GM12864 (cell line): ENCODE results near the gene GRID1.

ENCODE experiments used
- DNase-seq: peaks from one replicate; pipeline ENCODE4 v3.0.0-alpha.2; 2011; ENCODE audit warnings: low read depth
- H3K4me3 ChIP-seq: 2 replicates; pipeline ENCODE4 v1.5.1; 2011; ENCODE audit warnings: mild to moderate bottlenecking, low read depth, low read length, control low read depth
- CTCF ChIP-seq: IDR thresholded peaks from 2 replicates; pipeline ENCODE4 v1.5.1; 2011; ENCODE audit warnings: low read depth, mild to moderate bottlenecking, moderate library complexity, low read length, control low read depth, inconsistent platforms; ENCODE audit errors: missing control alignments

GRID1 gene

DNA sequence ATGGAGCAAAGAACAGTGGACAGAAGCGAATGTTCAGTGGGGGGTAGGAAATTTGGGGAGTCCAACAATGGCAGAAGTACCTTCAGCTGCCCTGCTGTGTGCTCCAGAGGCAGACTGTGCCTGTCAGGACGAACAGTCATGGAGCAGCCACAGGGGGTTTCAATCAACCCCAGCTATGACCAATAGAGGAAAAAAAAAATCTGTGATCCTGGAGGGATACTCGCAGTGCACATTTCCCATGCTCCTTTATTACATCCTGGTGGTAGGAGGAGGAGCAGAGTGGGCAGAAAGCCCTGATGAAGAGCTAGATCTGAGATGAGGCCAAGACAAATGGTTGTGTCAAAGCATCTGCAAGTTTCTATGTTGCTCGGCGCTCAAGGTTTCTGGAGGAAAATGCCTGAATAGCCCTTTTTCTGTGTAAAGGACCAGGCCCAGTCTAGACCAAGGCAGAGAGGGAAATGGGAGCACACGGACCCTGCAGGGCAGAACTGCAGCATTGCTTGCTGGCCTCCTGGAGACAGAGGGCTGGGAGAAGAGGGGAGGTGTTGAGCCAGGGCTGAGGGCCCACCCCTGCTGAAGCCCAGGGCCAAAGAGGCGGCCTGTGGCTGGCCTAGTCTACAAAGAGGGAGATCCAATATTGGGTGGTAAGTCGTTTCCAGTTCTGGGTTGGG is 201.5 kb downstream of the GRID1 start:
- TF ChIP-seq CTCF: no peak
- no peak overlapping the region for H3K4me3 ChIP-seq
- no peak for DNase-seq

- no peak for DNase-seq
- no peak for TF ChIP-seq CTCF
- H3K4me3 ChIP-seq: no peak overlapping the region
Measured at GRCh38 chr10:86164174-86164774, 202.3 kb downstream of the GRID1 start.

DNA sequence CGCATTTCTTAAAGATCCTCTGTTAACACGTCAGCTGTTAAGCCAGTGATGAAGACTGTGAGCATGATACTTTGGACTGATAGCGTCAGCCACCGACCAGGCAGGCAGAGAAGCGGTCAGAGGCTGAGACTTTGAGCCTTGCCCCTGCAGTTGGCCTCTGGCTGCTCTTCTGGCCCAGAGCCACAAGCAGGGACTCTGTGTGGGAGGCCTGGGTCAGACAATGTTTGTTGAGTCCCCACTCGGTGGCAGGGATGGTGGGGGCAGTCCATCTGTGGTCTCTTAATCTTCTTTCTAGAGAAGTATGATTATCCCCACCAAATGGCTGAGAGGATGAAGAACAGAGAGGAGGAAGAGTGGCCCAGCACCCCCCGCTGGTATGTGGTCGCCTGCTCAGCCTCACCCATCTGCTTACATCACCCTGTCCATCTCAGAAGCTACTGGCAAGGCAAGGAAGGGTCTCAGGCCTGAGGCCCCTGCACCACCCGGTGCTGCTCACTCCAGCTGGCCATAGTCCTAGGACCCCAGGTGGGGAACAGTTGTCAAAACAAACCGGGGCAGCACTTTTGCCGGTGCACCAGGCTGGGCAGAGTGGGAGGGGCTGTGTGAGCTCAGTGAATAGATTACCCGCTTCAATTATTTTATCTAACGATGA is 202.9 kb downstream of the GRID1 start:
- no peak for DNase-seq
- TF ChIP-seq CTCF: no peak
- H3K4me3 ChIP-seq: no peak overlapping the region

GRCh38 chr10:86162696-86163400 is 203.7 kb downstream of the GRID1 start:
- no peak overlapping the region for H3K4me3 ChIP-seq
- no peak for TF ChIP-seq CTCF
- DNase-seq: no peak

- TF ChIP-seq CTCF: no peak
- no peak overlapping the region for H3K4me3 ChIP-seq
Measured at GRCh38 chr10:86162036-86162435, 204.6 kb downstream of the GRID1 start.

GRCh38 chr10:86160890-86161585 is 205.6 kb downstream of the GRID1 start:
- H3K4me3 ChIP-seq: no peak overlapping the region
- DNase-seq: no peak
- TF ChIP-seq CTCF: no peak

More at GRCh38 chr10:86162036-86162435, 204.6 kb downstream of the GRID1 start:
- DNase-seq: no peak
